Activated T-helper 9 cell treated with anti-CD3 and anti-CD28 coated beads, Interleukin-2, amount 50 U/mL, for 16 hours (primary cell): ENCODE measurements around the gene SLC6A7.

Experiments used
- DNase-seq: peaks from one replicate; pipeline ENCODE4 v3.0.0-alpha.2; 2020; ENCODE audit warnings: low read depth

SLC6A7 gene

DNA sequence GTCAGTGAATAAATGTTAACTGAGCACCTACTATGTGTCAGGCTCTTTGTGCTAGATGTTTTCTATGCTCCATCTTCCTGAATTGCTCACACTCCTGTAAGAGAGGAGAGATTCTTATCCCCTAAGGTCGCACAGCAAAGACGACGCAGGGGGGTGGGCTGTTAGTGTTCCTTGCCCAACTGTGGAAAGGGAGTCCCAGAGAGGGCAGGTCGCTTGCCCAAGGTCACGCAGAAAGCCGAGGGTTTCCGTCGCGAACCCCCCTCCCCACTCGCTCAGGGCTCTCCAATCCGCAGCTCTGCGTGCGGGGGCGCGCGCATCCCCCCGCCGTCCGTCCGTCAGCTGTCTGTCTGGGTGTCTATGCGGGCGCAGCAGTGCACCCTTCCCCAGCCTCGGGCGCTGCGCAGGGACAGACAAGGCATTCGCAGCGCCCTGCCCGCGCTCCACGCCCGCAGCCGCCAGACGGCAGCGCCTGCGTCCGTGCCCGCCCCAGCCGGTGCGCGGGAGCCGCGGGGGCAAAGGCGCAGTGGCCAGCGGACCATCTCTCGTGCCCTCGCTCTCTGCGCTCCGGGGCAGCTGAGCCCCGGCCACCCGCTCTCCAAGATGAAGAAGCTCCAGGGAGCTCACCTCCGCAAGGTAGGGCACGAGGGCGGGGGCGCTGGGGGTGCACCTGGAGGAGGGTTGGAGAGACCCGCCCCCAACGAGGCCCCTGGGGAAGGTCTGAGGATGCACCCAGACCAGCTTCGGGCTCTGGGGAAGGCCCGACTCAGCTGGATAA, at the start of gene SLC6A7:
Gene SLC6A7, plus strand, starts transcription at position 335 of the 775 bp plus-strand sequence. Its CDS starts 266 bp downstream, at position 601.
- no peak for DNase-seq

DNA sequence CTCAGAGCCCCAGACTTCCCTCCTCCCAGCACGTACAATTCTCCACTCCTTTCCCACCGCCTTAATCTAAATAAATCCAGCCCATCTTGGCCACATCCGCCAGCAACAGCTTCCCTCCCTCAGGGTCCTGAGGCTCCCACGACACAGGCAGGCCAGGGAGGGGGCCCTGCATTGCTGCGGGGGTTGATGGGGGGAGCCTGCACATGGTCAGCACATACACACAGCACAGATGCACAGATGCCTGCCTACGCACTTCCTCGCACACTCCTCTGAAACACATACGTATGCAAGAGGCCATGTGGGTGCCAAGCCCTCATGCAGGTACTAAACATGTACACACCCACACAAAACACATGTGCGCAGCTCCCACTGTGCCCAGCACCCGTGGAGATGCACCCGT, 49.0 kb upstream of the SLC6A7 start:
- DNase-seq = no peak

DNA sequence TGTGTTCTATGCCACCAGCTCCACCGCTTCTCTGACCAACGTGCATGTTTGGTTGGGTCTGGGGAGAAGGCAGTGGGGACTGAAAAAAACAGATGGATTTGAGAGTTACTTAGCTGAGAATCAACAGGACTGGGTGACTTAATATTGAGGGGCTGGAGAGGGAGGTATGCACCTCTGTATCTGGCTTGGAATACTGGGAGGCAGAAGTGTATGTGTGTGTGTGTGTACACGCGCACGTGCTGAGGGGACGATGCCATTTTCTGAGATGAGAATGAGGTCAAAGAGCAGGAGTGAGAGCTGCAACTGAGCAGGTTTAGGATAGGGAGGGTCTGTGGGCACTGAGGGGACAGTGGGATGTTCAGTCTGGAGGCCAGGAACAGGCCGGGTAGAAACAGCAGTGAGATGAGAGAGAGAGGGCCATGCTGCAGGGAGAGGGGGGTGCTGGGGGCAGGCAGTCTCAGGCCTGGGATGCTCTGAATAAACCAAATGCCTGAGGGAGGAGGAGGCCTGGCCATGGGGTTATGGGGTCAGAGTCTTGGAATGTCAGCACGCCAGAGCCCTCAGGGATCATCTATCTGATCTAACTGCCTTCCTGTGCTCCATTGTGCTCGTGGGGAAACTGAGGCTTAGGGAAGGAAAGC, 48.2 kb upstream of the SLC6A7 start:
- DNase-seq = no peak

DNA sequence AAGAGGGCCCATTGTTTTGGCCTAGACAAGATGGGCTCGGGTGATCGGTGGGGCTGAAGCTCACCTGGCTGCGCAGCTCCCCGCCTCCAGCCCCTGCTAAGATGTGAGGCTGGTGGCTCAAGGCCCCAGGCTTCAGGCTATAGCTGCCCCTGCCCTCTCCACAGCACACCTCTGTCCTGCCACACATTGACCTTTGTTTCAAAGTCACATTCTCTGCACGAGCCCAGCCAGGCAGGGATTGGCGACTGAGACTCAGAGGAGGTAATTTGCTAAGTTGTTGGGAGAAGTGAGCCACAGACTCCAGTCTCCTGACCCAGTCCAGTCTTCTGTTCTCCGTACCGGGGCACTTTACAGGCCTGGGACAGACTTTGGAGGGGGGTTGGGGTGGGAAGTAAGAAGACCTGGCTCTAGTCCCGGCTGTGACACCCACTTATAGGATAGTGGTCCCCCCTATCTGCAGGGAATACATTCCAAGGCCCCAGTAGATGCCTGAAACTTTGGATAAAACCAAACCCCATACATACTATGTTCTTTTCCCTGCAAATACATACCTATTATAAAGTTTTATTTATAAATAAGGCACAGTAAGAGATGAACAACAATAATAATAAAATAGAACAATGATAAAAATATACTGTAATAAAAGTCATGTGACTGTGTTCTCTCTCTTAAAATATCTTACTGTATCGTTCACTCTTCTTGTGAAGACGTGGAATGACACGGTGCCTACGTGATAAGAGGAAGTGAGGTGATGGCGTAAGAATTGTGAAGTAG, 47.5 kb upstream of the SLC6A7 start:
- no peak for DNase-seq

DNA sequence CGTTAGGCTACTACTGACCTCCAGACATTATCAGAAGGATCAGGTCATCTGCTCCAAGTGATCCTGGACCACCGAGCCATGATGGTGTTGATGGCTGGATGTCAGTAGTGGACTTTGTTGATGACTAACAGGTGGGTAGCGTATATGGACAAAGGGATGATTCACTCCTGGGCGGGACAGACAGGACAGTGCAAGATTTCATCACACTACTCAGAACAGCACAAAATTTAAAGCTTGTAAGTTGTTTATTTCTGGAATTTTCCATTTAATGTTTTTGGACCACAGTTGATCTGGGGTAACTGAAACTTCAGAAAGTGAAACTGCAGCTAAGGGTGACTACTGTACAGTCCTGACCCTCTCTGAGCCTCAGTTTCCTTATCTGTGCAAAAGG, 46.9 kb upstream of the SLC6A7 start:
- no peak for DNase-seq

DNA sequence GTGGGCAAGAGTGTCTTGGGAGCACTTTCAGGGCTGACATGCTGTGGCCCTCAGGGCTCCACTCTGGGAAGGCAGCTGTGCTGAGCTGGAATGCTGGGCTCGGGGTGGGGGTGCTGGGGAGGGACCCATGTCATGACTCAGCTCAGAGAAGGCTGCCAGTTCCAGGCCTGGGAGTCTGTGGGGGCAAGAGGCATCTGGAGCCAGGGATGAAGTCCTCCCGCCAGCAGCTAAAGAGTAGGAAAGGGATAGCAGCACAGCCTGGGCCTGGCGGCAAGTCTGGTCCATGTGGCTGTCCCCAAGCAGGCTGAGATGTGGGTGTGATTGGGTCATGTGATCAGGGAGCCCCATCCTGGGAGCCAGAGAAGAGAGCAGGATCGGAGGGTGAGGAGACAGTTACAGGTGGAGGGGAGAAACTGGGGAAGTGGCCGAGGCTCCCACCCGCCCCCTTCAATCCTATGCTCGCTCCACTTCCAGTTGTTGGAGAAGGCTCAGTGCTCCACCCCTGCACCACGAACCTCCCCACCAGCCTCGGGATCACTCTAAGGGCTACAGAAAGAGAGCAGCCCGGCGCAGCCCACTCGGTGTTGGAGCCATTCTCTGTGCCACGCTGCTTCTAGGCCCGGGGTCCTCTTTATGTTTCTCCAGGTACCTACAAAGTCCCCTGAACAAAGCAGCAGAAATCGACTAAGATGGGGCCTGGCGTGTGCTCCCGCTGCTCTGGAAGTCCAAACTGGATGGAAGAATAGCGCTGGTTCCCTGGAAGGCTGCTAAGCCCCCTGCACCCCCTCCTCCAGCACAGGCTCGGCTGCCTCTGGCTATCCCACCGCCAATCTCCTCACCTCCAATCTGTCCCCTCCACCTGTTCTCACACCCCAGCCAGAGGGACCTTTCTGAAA, 46.3 kb upstream of the SLC6A7 start:
- no peak for DNase-seq

DNA sequence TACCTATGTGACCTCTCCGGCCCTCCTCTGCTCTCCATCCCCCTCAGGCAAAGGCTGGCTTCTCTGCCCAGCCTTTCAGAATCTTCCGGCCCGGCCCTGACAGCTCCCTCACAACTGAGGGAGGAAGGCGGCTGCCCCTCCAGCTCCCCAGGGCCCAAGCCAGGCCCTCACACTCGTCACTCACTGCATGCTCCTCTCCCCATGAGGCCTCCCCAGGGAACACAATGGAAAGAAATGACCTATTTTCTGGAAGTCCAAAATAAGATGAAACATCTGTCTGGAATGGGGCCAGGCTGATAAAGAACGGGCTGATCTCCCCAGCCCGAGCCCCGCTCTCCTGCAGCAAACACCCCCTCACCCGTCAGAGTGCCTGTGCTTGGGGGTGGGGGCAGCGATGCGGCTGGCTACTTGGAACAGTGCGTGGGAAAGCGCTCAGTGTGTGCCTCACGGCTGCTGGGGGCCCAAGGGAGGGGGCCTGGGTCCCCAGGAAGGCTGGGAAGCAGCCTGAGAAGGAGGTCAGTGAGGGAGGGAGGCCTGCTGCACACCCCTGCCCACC, 45.5 kb upstream of the SLC6A7 start:
- DNase-seq = no peak

DNA sequence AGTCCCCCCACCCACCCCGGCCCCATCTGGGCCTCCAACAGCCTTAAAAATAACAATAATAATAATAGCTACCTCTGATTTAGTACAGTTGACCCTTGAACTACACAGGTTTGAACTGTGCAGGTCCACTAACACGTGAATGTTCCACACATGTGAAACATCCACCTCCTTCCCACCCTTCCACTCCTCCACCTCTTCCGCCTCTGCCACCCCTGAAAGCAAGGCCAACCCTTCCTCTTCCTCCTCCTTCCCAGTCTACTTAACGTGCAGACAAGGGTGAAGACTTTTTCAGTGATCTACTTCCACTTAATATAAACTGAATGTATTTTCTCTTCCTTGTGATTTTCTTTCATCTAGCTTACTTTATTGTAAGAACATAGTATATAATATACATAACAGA, 45.0 kb upstream of the SLC6A7 start:
- no peak for DNase-seq

DNA sequence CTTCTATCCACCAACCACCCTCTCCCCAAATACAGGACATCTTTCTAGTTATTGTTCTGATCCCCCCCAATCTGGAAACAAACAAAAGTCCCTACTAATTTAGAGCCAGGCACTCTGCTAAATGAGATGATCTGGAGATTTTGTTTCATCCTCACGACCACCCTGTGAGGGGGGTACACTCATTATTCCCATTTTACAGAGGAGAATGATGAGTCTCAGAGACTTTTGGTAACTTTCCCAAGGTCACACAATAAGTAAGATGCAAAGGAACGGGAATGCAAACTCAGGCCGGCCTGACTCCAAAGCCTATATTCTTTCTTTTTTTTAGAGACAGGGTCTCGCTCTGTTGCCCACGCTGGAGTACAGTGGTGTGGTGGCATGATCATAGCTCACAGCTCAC, 43.6 kb upstream of the SLC6A7 start:
- no peak for DNase-seq

DNA sequence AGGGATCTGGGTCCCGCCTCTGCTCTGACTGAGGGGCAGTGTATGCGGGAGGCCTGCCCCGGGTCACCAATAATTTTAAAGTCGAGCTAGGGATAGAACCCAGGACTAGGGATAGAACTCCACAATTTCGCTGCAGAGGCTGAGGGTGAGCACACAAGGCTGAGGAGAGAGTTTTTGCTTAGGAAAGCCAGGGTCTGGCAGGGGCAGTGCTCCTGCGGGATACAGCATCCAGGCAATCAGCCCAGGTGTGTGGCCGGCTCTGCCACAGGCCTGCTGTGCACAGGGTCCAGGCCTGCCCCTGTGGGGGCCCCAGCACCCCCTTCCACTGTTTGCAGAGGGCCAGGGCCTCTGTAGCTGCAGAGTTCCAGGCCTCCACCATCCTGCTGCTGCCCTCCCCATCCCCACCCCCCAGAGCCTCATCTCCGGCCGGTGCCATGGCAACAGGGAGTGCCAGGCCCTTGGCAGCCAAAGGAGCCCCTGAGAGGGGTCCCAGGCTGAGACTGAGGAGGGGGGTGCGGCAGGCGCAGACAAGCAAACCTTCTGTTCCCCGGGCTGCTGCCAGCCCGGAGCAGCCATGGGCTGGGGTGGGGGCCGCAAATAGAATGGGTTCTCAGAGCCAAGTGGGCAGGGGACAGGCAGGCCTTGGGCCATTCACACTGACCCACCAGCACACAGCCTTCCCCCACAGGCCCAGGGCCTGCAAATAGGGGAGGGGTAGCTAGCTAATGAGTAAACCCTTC, 42.8 kb upstream of the SLC6A7 start:
- no peak for DNase-seq

DNA sequence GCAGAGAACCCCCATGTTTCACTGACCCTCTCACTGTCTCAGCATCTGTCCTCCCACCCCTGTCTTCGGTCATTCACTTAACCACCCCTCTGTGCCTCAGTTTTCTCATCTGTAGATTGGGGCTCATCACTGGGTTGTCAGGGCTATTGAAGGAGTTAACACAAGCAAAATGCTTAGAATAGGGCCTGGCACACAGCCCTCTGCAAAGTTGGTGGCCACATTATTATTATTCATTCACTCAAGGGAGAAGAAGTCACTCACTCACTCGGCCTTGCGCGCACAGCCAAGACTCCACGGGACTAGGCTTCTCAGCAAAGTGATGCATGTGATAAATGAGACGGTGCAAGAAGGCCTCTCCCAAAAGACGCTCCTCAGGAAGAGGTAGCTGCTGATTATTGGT, 42.2 kb upstream of the SLC6A7 start:
- DNase-seq = no peak

DNA sequence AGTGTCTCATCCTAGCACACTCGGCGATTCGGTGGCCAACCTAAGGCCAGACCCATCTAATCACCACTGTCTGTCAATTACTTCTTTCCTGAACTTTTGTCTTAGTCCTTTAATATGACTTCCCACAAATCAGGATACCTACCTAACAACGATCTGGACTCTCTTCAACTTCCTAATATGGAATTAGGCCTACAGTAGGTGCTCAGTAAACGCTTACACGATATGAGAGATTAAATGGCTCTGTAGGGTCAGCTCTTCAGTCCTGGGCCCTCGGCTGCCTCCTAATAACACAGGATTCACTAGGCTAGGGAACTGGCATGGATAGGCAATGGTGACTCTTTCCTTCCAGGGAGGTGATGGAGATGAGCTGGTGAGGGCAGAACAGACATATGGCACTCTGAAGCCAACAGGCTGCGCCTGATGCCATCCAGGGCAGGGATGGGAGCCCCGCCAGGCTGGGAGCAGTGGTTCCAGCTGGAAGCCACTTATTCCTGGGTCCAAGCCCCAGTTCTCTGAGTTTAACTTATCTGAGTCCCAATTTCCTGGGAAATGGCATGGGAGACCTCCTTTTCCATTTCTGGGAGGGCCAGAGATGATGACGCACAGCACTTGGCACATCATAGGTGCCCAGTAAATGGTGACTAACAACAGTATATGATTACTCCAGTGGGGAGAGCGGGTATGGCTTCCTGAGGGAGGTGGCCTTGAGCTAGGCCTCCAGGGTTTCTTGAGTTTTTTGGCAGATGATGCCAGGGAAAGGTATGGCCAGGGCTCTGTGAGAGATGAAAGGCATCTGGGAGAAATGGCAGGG, 41.5 kb upstream of the SLC6A7 start:
- DNase-seq = no peak

DNA sequence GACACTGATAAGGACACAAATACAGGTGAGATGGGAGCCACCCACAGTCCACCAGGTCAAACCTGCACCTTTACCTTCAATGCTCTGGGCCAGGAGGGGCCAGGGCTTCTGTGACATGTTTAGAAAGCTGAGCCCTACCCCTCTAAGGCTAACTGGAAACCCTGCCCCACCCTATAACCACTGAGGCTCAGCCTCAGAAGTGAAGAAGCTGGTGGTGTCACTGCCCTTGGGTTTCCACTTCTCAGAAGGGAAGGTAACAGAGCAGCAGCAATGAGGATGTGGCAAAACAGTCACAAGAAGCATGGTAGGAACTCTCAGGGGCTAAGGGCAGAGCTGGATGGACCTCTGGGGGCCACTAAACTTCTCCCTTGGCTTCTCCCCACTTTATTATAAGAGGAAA, 40.2 kb upstream of the SLC6A7 start:
- DNase-seq = no peak

DNA sequence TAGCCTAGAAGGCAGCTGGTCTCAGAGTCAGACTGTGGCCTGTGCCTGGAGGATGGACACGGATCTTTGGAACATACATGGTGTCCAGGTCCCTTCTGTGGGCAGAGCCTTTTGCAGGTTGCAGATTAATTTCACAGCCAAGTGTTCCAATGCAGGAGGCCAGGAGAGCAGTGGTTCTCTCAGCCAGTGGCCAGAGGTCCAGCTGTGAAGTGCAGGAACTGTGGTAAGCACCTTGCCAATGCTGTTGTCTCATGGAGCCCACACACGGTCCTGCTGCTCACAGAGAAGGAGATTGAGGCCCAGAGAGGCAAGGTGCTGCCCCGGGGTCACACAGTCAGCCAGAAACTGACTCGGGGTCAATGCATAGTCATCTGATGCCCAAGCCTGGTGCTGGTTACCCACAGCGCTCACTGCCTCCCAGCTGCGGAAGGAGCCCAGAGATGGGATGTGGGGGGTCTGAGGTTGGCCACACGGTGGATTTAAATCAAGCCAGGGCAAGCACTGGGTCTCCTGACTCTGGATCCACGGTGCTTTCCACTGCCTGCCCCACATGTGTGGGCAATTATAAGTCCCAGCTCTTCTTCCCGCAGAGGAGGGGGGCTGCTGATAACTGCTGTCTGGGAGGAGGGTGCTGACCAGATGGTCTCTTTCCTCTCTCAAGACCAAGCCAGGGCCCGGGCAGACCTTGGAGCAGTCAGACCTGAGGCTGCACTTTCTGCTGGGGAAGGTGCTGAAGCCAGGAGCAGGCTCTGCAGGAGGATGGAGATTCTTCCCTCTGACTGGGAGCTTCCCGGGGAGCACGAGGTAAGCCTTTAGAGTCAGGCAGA, 37.0 kb upstream of the SLC6A7 start:
- no peak for DNase-seq

DNA sequence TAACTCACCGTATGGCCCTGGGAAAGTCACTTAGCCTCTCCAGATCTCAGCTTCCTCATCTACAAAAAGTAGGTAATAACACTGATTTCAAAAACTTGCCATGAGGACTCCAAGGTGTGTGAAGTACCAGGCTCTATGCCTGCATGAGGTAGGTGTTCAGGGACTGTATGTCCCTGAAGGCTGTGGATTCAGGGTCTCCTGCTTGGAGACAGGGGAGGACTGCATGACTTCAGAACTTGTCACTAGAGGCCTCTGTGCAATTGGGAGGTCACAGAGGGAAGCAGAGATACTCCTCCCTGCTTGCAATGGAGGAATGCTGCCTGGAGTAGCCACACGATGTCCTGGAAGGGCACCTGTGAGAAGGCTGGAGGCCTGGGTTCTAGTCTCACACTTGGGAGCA, 36.4 kb upstream of the SLC6A7 start:
- no peak for DNase-seq

DNA sequence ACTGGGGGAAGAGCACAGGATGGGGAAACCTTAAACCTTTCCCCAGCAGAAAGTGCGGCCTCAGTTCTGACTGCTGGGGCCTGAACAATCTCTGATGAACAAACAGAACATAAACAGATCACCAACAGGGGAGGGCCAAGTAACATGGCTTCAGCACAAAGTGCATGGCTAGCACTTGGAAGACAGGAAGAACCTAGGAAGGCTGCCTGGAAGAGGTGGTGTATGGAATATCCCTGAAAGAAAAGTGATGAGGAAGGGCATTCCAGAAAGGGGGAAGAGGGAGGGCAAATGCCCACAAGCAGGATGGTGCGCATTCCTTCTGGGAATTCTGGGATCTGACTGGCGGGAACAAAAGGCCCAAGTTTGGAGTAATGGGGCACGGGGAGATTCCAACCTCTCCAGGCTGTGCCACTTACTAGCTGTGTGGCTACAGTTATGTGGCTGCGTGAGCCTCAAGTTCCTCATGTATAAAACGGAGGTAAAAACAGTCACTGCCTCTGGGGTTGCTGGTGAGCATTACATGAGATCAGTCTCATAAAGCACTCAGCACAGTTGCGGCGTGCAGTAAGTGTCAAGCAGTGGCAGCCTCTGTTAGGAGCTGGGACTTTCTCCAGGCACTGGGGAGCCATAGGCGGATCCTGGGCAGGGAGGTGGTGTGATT, 35.8 kb upstream of the SLC6A7 start:
- DNase-seq = no peak

DNA sequence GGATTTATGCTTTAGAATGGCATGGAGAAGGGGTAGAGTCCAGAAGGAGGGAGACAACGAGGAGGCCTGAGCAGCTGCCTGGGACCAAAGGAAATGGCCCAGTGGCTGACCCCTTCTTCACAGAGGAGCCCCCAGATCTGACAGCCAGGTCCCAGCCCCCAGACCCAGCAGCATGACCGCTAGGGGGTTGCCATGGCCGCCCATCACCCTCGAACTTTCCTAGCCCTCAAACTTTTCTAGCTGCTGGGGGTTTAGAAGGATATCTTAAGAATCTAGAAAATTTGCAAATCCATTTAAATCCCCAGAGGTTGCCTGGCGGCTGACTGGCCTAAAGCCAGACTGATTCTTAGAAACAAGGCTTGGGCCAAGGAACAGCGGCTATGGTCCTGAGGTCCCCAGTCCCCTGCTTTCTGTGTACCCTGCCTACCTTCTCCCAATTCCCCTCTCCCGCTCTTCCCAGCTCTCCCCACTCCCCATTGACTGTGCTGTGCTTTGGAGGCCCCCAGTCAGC, 35.2 kb upstream of the SLC6A7 start:
- DNase-seq = no peak

DNA sequence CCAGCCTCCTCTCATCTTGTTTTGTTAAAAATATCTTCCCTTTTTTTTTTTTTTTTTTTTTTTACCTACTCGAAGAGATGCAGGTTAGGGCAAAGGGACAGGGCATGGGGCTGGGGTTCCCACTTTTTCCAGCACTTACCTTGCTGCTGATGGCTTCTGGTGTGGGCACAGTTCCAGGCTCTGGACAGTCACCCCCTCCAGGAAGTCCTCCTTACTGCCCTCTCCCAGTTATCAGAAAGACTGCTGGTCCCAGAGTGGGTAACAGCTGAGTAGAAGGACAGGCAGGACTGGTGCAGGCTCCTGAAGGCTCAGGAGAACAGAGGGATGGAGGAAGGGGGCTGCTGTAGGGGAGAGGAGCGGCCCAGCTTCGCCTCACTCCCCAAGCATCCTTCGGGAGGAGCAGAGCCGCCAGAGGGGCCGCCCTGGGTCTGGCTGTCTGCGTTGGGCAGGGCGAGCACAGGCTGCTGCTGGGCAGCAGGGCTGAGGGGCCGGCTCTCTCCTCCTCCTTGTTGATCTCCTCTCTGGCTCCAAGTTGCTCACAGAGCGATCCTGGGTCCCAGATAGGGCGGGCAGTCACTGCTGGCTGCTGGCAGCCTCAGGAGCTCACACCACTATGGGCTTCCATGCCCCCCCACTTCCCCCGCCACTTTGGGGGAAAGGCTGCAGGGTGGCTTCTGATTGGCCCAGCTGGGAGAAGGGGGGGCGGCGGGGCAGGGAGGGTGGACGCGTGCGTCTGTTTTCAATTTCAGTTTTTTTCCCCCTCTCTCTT, 34.4 kb upstream of the SLC6A7 start, which contains the start of gene PDGFRB:
Gene PDGFRB, minus strand, starts transcription at position 588 of the 769 bp plus-strand sequence. CDS start 18,798 bp downstream, outside the sequence.
- DNase-seq = no peak
